HL-60/S4 treated with retinoic acid at 250 ng/mL for 4 days and 3 days (cell line): ENCODE results near the gene KASH5.

ENCODE experiments used
- in situ Hi-C: fragments of 300-500 bp; cut with MboI; formaldehyde crosslinking; loops from 2 replicates; pipeline ENCODE4 v1.7.0; 2022; ENCODE audit warnings: low sequenced_read_pairs

The KASH5 gene

GRCh38 chr19:49434907-49435583, 47.0 kb downstream of the KASH5 start:
- in situ Hi-C loops, result no loop called here

- in situ Hi-C loops, result no loop called here
These were observed 47.6 kb downstream of the KASH5 start for GRCh38 chr19:49435670-49436069.

GRCh38 chr19:49436381-49437017, 48.5 kb downstream of the KASH5 start:
- in situ Hi-C loops, result no loop called here

GRCh38 chr19:49437231-49437630, 49.2 kb downstream of the KASH5 start:
- in situ Hi-C loops, result no loop called here

- in situ Hi-C loops, result no loop called here
These were observed 50.2 kb downstream of the KASH5 start for GRCh38 chr19:49438261-49438660.

GRCh38 chr19:49439836-49440235, 51.8 kb downstream of the KASH5 start:
- in situ Hi-C loops, result loop anchor here (5.0 kb wide), 1 partner anchor 48 kb away; no protein-coding TSS in a partner anchor

GRCh38 chr19:49440439-49441209, 52.6 kb downstream of the KASH5 start:
- in situ Hi-C loops, result loop anchor here (5.0 kb wide), 1 partner anchor 48 kb away; no protein-coding TSS in a partner anchor

- in situ Hi-C loops, result loop anchor here (5.0 kb wide), 1 partner anchor 49 kb away; no protein-coding TSS in a partner anchor
These were observed 53.3 kb downstream of the KASH5 start, which contains the start of gene SLC17A7 for GRCh38 chr19:49441210-49441959. TSS of gene SLC17A7 (minus strand) at chr19:49441527. CDS start at chr19:49441379, 148 bp downstream.

- in situ Hi-C loops, result loop anchor here (5.0 kb wide), 1 partner anchor 50 kb away; no protein-coding TSS in a partner anchor
These were observed 53.9 kb downstream of the KASH5 start for GRCh38 chr19:49441960-49442350.

- in situ Hi-C loops, result loop anchor here (5.0 kb wide), 1 partner anchor 50 kb away; no protein-coding TSS in a partner anchor
These were observed 54.3 kb downstream of the KASH5 start for GRCh38 chr19:49442354-49442753.

GRCh38 chr19:49442771-49443365, 54.8 kb downstream of the KASH5 start:
- in situ Hi-C loops, result loop anchor here (5.0 kb wide), 1 partner anchor 51 kb away; no protein-coding TSS in a partner anchor

- in situ Hi-C loops, result loop anchor here (5.0 kb wide), 1 partner anchor 51 kb away; no protein-coding TSS in a partner anchor
These were observed 55.5 kb downstream of the KASH5 start for GRCh38 chr19:49443366-49444099.

- in situ Hi-C loops, result loop anchor here (5.0 kb wide), 1 partner anchor 52 kb away; no protein-coding TSS in a partner anchor
These were observed 56.2 kb downstream of the KASH5 start for GRCh38 chr19:49444100-49444700.

GRCh38 chr19:49445997-49446396, 57.9 kb downstream of the KASH5 start:
- in situ Hi-C loops, result no loop called here

GRCh38 chr19:49447485-49448431, 59.7 kb downstream of the KASH5 start:
- in situ Hi-C loops, result no loop called here

- in situ Hi-C loops, result no loop called here
These were observed 60.4 kb downstream of the KASH5 start for GRCh38 chr19:49448432-49448786.

GRCh38 chr19:49450405-49450804, 62.4 kb downstream of the KASH5 start:
- in situ Hi-C loops, result no loop called here
